B cell (primary cell): Measurements from ENCODE around the gene RBM6.

Source experiments
- EZH2 ChIP-seq: IDR thresholded peaks from 2 replicates; pipeline ENCODE4 v1.6.1; 2012; ENCODE audit warnings: borderline replicate concordance, low read depth, mild to moderate bottlenecking, moderate library complexity, low read length; ENCODE audit not compliant: insufficient read depth, poor library complexity, severe bottlenecking
- TF ChIP-seq, protein P1 (sequence below): fragments of 200-600 bp; IDR thresholded peaks from one replicate; pipeline ENCODE4 v1.8.0; 2022; ENCODE audit warnings: antibody characterized with exemption, mild to moderate bottlenecking

DNA sequence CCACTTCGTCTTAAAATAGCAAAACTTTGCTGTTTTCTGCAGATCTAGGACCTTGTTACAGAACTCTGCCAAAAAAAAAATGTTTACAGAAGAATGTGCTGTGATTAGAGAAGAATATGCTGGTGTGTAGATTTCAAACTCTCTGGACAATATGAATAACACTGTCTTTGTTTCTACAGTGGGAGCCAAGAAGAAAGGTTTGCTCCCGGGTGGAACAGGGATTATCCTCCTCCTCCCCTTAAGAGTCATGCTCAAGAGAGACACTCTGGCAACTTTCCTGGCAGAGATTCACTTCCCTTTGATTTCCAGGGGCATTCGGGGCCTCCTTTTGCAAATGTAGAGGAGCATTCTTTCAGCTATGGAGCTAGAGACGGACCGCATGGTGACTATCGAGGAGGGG lies 27.3 kb downstream of the RBM6 start:
- TF ChIP-seq, protein P1, sequence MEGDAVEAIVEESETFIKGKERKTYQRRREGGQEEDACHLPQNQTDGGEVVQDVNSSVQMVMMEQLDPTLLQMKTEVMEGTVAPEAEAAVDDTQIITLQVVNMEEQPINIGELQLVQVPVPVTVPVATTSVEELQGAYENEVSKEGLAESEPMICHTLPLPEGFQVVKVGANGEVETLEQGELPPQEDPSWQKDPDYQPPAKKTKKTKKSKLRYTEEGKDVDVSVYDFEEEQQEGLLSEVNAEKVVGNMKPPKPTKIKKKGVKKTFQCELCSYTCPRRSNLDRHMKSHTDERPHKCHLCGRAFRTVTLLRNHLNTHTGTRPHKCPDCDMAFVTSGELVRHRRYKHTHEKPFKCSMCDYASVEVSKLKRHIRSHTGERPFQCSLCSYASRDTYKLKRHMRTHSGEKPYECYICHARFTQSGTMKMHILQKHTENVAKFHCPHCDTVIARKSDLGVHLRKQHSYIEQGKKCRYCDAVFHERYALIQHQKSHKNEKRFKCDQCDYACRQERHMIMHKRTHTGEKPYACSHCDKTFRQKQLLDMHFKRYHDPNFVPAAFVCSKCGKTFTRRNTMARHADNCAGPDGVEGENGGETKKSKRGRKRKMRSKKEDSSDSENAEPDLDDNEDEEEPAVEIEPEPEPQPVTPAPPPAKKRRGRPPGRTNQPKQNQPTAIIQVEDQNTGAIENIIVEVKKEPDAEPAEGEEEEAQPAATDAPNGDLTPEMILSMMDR, result no peak
- TF ChIP-seq EZH2, result no peak
